OCI-LY1 (cell line): ENCODE data around the gene CXCL10.

Source experiments
- H2AFZ ChIP-seq: fragments of 200-600 bp; sonication (generic), shearing (Covaris generic); 2 replicates; pipeline ENCODE4 v1.6.0; 2014; ENCODE audit warnings: antibody characterized with exemption, mild to moderate bottlenecking, low read length
- H3F3A ChIP-seq: fragments of 200-600 bp; sonication (generic), shearing (Covaris generic); 2 replicates; pipeline ENCODE4 v1.6.0; 2014; ENCODE audit warnings: mild to moderate bottlenecking, antibody characterized with exemption, low read length, moderate library complexity; ENCODE audit not compliant: insufficient read depth
- H3K27ac ChIP-seq: fragments of 200-600 bp; sonication (generic); 2 replicates; pipeline ENCODE4 v1.5.1; 2014; ENCODE audit warnings: low read length, mixed run types, mild to moderate bottlenecking, low read depth; ENCODE audit not compliant: poor library complexity, severe bottlenecking
- H3K27me3 ChIP-seq: fragments of 200-600 bp; sonication (generic); 2 replicates; pipeline ENCODE4 v1.6.0; 2014; ENCODE audit warnings: antibody characterized with exemption, mild to moderate bottlenecking, low read length, moderate library complexity; ENCODE audit not compliant: insufficient read depth
- H3K36me3 ChIP-seq: fragments of 200-600 bp; sonication (generic); 2 replicates; pipeline ENCODE4 v1.6.1; 2014; ENCODE audit warnings: mild to moderate bottlenecking, antibody characterized with exemption, low read length, moderate library complexity, mixed read lengths; ENCODE audit not compliant: insufficient read depth
- H3K4me1 ChIP-seq: fragments of 200-600 bp; sonication (generic); 2 replicates; pipeline ENCODE4 v1.5.1; 2014; ENCODE audit warnings: mild to moderate bottlenecking, low read length, moderate library complexity; ENCODE audit not compliant: insufficient read depth, severe bottlenecking
- H3K4me2 ChIP-seq: fragments of 200-600 bp; sonication (generic), shearing (Covaris generic); 2 replicates; pipeline ENCODE4 v1.6.1; 2014; ENCODE audit warnings: low read length
- H3K4me3 ChIP-seq: fragments of 200-600 bp; sonication (generic); 2 replicates; pipeline ENCODE4 v1.5.1; 2014; ENCODE audit warnings: low read length, low read depth, mild to moderate bottlenecking, mixed read lengths; ENCODE audit not compliant: poor library complexity, severe bottlenecking
- H3K79me2 ChIP-seq: fragments of 200-600 bp; shearing (Covaris generic); 2 replicates; pipeline ENCODE4 v1.6.1; 2016; ENCODE audit warnings: mixed run types, low read length, mixed read lengths; ENCODE audit not compliant: insufficient read depth
- H3K9ac ChIP-seq: fragments of 200-600 bp; sonication (generic), shearing (Covaris generic); 2 replicates; pipeline ENCODE4 v1.6.1; 2014; ENCODE audit warnings: mild to moderate bottlenecking, low read length, mixed read lengths
- H3K9me2 ChIP-seq: fragments of 200-600 bp; sonication (generic), shearing (Covaris generic); 2 replicates; pipeline ENCODE4 v1.6.1; 2014; ENCODE audit warnings: low read depth, mild to moderate bottlenecking, low read length, mixed read lengths
- H3K9me3 ChIP-seq: fragments of 200-600 bp; shearing (Covaris generic); 2 replicates; pipeline ENCODE4 v1.6.1; 2014; ENCODE audit warnings: low read length, mixed read lengths
- H4K20me1 ChIP-seq: fragments of 200-600 bp; sonication (generic), shearing (Covaris generic); 2 replicates; pipeline ENCODE4 v1.6.0; 2016; ENCODE audit warnings: mild to moderate bottlenecking, low read length; ENCODE audit not compliant: insufficient read depth
- EZH2 ChIP-seq: fragments of 200-600 bp; sonication (generic), shearing (Covaris generic); IDR thresholded peaks from 2 replicates; pipeline ENCODE4 v1.8.0; 2017; ENCODE audit warnings: borderline replicate concordance, mixed run types, mild to moderate bottlenecking, antibody characterized with exemption, low read length, moderate library complexity, mixed read lengths
- TF ChIP-seq, protein P1 (sequence below): fragments of 200-600 bp; sonication (generic), shearing (Covaris generic); IDR thresholded peaks from 2 replicates; pipeline ENCODE4 v1.5.1; 2017; ENCODE audit warnings: mild to moderate bottlenecking, antibody characterized with exemption, low read length, moderate library complexity, mixed read lengths

CXCL10 gene

DNA sequence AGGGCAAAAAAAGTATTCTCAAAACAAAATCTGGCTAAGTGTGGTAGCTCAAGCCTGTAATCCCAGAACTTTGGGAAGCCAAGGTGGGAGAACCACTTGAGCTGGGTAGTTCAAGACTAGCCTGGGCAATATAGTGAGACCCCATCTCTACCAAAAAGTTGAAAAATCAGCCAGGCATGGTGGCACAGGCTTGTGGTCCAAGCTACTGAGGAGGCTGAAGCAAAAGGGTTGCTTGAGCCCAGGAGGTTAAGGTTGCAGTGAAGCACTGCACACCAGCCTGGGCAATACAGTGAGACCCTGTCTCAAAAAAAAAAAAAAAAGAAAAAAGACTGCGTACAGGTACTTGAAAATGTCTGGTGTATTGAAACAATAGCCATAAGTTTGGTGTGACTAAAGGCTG is 30.8 kb downstream of the CXCL10 start:
- Histone ChIP-seq H3K4me2 (no peak overlapping the region), H3K27ac (no peak overlapping the region), H4K20me1 (no peaks in the 10 kb centered on the region), H3K9me2 (no peaks in the 10 kb centered on the region), H3K36me3 (0 out of 2 replicates have a peak, but pooled peaks cover 8% of the 10 kb centered on the region), H3K9me3 (no peaks in the 10 kb centered on the region), H3F3A (no peaks in the 10 kb centered on the region), H2AFZ (no peak overlapping the region), H3K9ac (no peak overlapping the region), H3K27me3 (no peaks in the 10 kb centered on the region), H3K79me2 (peaks cover 31% of the 10 kb centered on the region), H3K4me1 (peaks cover 15% of the 10 kb centered on the region), H3K4me3 (no peak overlapping the region)
- TF ChIP-seq, protein P1, sequence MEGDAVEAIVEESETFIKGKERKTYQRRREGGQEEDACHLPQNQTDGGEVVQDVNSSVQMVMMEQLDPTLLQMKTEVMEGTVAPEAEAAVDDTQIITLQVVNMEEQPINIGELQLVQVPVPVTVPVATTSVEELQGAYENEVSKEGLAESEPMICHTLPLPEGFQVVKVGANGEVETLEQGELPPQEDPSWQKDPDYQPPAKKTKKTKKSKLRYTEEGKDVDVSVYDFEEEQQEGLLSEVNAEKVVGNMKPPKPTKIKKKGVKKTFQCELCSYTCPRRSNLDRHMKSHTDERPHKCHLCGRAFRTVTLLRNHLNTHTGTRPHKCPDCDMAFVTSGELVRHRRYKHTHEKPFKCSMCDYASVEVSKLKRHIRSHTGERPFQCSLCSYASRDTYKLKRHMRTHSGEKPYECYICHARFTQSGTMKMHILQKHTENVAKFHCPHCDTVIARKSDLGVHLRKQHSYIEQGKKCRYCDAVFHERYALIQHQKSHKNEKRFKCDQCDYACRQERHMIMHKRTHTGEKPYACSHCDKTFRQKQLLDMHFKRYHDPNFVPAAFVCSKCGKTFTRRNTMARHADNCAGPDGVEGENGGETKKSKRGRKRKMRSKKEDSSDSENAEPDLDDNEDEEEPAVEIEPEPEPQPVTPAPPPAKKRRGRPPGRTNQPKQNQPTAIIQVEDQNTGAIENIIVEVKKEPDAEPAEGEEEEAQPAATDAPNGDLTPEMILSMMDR, result no peak
- no peak for TF ChIP-seq EZH2

DNA sequence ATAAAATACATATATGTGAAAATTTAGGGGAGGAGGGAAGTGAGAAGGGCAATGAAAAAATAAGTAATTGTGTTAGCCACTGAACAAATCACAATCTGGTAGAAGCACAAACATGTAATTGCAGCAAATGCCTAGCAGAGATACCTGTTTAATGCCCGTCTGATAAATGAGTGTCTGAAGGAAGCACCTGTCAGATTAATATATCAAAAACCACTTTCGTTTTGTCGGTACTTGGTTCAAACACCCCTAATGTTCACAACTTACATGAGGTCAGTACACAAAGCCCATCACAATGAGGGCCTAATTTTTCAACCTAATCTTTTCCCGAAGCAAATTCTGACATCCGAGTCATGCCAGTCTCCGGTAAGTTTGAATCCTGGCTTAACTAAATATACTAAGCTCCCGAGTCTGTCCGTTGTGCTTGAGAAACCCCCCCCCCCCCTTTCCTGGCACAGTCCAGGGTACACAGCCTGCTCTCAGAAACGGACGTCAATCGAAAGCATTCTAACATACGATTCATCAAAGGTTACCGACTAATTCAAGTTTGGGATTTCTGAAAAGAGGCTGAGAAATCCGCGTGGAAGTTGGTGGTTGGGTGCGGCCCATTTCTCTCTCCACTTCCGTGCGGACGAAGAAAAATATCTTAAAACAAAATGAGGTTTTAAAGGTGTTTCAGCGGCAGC is 33.3 kb downstream of the CXCL10 start:
- TF ChIP-seq, protein P1, result no peak
- TF ChIP-seq EZH2, result no peak
- no peak overlapping the region for H2AFZ ChIP-seq
- peaks cover 15% of the 10 kb centered on the region for H3K4me1 ChIP-seq
- H3F3A ChIP-seq, result no peaks in the 10 kb centered on the region
- H3K36me3 ChIP-seq, result 0 out of 2 replicates have a peak, but pooled peaks cover 16% of the 10 kb centered on the region
- H3K27ac ChIP-seq, result no peak overlapping the region
- peak overlapping the region; percentile 91 for H3K4me2 ChIP-seq
- peaks cover 55% of the 10 kb centered on the region for H3K79me2 ChIP-seq
- peak overlapping the region; percentile 95 for H3K4me3 ChIP-seq
- peak overlapping the region; percentile 95 for H3K9ac ChIP-seq
- no peaks in the 10 kb centered on the region for H3K9me3 ChIP-seq
- H3K9me2 ChIP-seq, result no peaks in the 10 kb centered on the region
- no peaks in the 10 kb centered on the region for H3K27me3 ChIP-seq
- no peaks in the 10 kb centered on the region for H4K20me1 ChIP-seq

DNA sequence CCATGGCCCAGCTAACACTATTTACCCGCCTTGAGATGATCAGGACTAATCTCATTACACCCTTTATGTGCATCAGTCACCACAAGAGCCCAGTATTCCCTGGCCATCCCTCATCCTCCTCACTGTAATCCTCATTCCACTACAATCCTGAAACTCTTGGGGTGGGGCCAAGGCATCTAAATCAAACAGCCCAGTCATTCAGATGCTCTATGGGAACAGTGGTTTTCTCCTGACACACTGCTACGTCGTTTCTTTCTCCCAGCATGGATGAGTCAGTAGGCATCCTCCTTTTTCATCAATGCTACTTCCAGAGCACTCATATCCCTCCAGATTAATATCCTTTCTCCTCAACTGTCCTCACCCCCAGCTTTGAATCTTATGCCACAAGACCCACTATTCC is 38.2 kb downstream of the CXCL10 start:
- no peak overlapping the region for H3K27ac ChIP-seq
- H3K27me3 ChIP-seq, result no peaks in the 10 kb centered on the region
- no peaks in the 10 kb centered on the region for H3K9me2 ChIP-seq
- peaks cover 40% of the 10 kb centered on the region for H3K36me3 ChIP-seq
- H3K79me2 ChIP-seq, result peaks cover 49% of the 10 kb centered on the region
- H3F3A ChIP-seq, result no peaks in the 10 kb centered on the region
- no peak overlapping the region for H3K4me3 ChIP-seq
- H3K4me2 ChIP-seq, result no peak overlapping the region
- TF ChIP-seq EZH2, result no peak
- TF ChIP-seq, protein P1, result no peak
- no peaks in the 10 kb centered on the region for H4K20me1 ChIP-seq
- H3K4me1 ChIP-seq, result peaks cover 15% of the 10 kb centered on the region
- H3K9me3 ChIP-seq, result no peaks in the 10 kb centered on the region
- H2AFZ ChIP-seq, result no peak overlapping the region
- no peak overlapping the region for H3K9ac ChIP-seq
